Measurements from ENCODE around the gene AP5Z1.

DNA sequence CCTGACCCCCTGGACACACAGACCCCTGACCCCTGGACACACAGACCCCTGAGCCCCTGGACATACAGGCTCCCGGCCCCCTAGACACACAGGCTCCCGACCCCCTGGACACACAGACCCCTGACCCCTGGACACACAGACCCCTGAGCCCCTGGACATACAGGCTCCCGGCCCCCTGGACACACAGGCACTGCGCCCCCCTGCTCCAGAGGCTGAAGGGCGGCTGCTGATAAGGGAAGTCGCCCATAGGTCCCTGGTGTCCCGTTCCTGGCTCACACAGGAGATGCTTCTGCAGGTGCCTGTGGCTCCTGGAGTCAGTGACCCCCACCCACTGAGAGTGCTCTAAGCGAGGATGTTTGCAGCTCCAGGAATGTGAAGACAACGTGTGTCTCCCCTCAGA, 3.7 kb upstream of the AP5Z1 start:
- TF ChIP-seq, protein P1, sequence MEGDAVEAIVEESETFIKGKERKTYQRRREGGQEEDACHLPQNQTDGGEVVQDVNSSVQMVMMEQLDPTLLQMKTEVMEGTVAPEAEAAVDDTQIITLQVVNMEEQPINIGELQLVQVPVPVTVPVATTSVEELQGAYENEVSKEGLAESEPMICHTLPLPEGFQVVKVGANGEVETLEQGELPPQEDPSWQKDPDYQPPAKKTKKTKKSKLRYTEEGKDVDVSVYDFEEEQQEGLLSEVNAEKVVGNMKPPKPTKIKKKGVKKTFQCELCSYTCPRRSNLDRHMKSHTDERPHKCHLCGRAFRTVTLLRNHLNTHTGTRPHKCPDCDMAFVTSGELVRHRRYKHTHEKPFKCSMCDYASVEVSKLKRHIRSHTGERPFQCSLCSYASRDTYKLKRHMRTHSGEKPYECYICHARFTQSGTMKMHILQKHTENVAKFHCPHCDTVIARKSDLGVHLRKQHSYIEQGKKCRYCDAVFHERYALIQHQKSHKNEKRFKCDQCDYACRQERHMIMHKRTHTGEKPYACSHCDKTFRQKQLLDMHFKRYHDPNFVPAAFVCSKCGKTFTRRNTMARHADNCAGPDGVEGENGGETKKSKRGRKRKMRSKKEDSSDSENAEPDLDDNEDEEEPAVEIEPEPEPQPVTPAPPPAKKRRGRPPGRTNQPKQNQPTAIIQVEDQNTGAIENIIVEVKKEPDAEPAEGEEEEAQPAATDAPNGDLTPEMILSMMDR (IDR thresholded peaks at IDR 0.05; ENCODE audit: low read length), result no peak
- no peak for TF ChIP-seq EZH2 (IDR thresholded peaks at IDR 0.05; ENCODE audit: borderline replicate concordance, low read length)

Measured in OCI-LY1 (cell line).